Activated B cell treated with CpG ODN at 0.5 μM for 24 hours (primary cell): Measurements from ENCODE around the gene TMEM134. TPM values are rescaled to one million over a fixed set of nuclear protein-coding genes. Genes with fewer than 3 reads are reported as not detected.

Experiments used
- ATAC-seq: fragments of 200-7000 bp; cut with Tn5 transposase; one replicate; pipeline ENCODE4 v1.10.0; 2021; ENCODE audit warnings: low read depth, mild to moderate bottlenecking, moderate library complexity
- CTCF ChIA-PET: fragments of 350-600 bp; sonication (Branson Sonifier 250); formaldehyde crosslinking; loops from one replicate; lab custom pipeline; 2021; ENCODE audit warnings: antibody characterized with exemption; lab: Charles Lee
- POLR2A ChIA-PET: fragments of 350-600 bp; sonication (Branson Sonifier 250); formaldehyde crosslinking; loops from one replicate; lab custom pipeline; 2021; ENCODE audit warnings: antibody characterized with exemption; lab: Charles Lee
- DNase-seq: peaks from one replicate; pipeline ENCODE4 v3.0.0; 2022
- H3K27ac Mint-ChIP-seq: one replicate; pipeline ENCODE4 v1.8.0; 2020; ENCODE audit warnings: mixed read lengths
- H3K27me3 Mint-ChIP-seq: one replicate; pipeline ENCODE4 v1.8.0; 2021; ENCODE audit warnings: mixed read lengths
- H3K36me3 Mint-ChIP-seq: one replicate; pipeline ENCODE4 v1.8.0; 2021; ENCODE audit warnings: low read depth, mixed read lengths
- H3K4me1 Mint-ChIP-seq: one replicate; pipeline ENCODE4 v1.8.0; 2021; ENCODE audit warnings: mixed read lengths
- H3K4me3 Mint-ChIP-seq: one replicate; pipeline ENCODE4 v1.8.0; 2020; ENCODE audit warnings: mild to moderate bottlenecking, mixed read lengths
- H3K9me3 Mint-ChIP-seq: one replicate; pipeline ENCODE4 v1.8.0; 2020; ENCODE audit warnings: mixed read lengths
- CTCF ChIP-seq: fragments of 200-600 bp; IDR thresholded peaks from one replicate; pipeline ENCODE4 v1.8.0; 2022; ENCODE audit warnings: antibody characterized with exemption, mild to moderate bottlenecking
- intact Hi-C: fragments of 100-400 bp; cut with micrococcal nuclease; formaldehyde crosslinking; loops from one replicate; pipeline ENCODE4 v1.15.1; 2024
- total RNA-seq: library from RNA; stranded (reverse); gene quantifications from 2 replicates; pipeline ENCODE4 v1.2.3, GENCODE V29; 2022

The TMEM134 gene
- total RNA-seq, 1 donor from 2014 or later = 83.5 TPM

- Mint-ChIP-seq H3K27ac (peak overlapping the region; percentile 18), H3K36me3 (peaks cover 52% of the 10 kb centered on the region), H3K4me3 (peak overlapping the region; percentile 73), H3K4me1 (peaks cover 43% of the 10 kb centered on the region), H3K27me3 (no peaks in the 10 kb centered on the region), H3K9me3 (no peaks in the 10 kb centered on the region)
- POLR2A ChIA-PET = interaction anchor here (0.6 to 1.8 kb wide), 5 partner anchors 18 to 708 kb away, joined by 3 to 8 read pairs (median 6); partner anchors contain the start of genes AIP, PTPRCAP and TBC1D10C
- TF ChIP-seq CTCF = no peak
- no peak for ATAC-seq
- intact Hi-C loops = no loop called here
- no peak for DNase-seq
- CTCF ChIA-PET = no interaction called here
Measured at GRCh38 chr11:67503119-67504004, 34.3 kb upstream of the TMEM134 start.

DNA sequence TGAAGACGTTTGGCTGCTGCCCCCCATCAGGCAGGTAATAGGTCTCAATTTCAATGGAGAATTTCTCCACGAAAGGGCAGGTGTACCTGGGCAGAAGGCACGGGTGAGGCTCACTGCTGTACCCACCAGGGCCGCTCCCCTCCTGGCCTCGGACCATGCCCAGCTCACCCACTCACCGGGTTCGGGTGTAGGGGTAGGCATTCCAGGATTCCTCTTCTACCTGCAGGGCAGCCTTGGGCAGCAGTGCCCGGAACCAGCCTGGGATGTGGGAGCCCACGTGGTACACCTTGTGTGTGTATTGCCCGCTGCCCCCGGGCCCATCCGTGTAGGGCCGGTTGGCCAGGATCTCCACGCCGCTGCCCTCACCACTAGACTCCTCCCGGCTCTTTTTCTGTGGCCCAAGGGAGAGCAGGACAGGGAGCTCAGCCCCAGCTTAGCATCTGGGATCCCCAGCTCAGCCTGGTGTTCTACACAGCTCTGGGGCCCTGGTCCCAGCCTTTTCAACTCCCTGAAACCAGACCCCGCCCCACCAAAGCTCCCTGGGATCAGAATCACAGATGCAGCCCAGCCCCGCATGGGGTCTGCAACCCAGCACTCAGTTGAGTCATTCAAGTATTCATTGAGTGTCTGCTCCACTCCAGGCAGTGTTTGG lies 33.4 kb upstream of the TMEM134 start:
- ATAC-seq = no peak
- CTCF ChIA-PET = no interaction called here
- no peak for DNase-seq
- Mint-ChIP-seq H3K4me3 (peak overlapping the region; percentile 73), H3K9me3 (no peaks in the 10 kb centered on the region), H3K27me3 (no peaks in the 10 kb centered on the region), H3K36me3 (peaks cover 61% of the 10 kb centered on the region), H3K4me1 (peaks cover 40% of the 10 kb centered on the region), H3K27ac (no peak overlapping the region)
- POLR2A ChIA-PET = interaction anchor here (0.6 to 1.8 kb wide), 5 partner anchors 16 to 707 kb away, joined by 3 to 8 read pairs (median 3); partner anchors contain the start of genes AIP and PTPRCAP
- intact Hi-C loops = no loop called here
- no peak for TF ChIP-seq CTCF

DNA sequence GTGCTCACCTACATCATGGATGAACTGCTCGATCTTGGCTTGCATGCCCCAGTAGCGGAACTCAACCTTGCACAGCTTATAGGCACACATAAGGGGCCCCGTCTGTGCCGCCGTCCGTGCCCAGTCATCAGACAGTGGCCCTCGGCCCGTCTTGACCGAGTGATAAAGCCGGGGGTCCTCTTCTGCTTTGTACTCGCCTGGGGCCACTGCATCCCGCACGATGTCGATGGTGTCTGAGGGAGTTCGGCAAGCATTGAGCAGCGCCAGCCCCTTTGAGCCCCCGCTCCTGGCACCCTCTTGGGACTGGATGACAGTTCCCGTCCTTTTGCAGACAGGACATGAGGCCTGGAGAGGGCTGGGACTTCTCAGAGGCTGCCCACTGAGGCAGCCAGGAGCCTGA lies 32.8 kb upstream of the TMEM134 start:
- H3K27me3 Mint-ChIP-seq = no peaks in the 10 kb centered on the region
- CTCF ChIA-PET = no interaction called here
- no peak for TF ChIP-seq CTCF
- POLR2A ChIA-PET = interaction anchor here (1.0 to 1.8 kb wide), 2 partner anchors 16 to 65 kb away, joined by 3 to 8 read pairs; partner anchors contain the start of gene PTPRCAP
- ATAC-seq (no peak), DNase-seq (no peak)
- no peaks in the 10 kb centered on the region for H3K9me3 Mint-ChIP-seq
- no peak overlapping the region for H3K4me3 Mint-ChIP-seq
- intact Hi-C loops = no loop called here
- peaks cover 34% of the 10 kb centered on the region for H3K4me1 Mint-ChIP-seq
- H3K36me3 Mint-ChIP-seq = peaks cover 62% of the 10 kb centered on the region
- no peak overlapping the region for H3K27ac Mint-ChIP-seq

DNA sequence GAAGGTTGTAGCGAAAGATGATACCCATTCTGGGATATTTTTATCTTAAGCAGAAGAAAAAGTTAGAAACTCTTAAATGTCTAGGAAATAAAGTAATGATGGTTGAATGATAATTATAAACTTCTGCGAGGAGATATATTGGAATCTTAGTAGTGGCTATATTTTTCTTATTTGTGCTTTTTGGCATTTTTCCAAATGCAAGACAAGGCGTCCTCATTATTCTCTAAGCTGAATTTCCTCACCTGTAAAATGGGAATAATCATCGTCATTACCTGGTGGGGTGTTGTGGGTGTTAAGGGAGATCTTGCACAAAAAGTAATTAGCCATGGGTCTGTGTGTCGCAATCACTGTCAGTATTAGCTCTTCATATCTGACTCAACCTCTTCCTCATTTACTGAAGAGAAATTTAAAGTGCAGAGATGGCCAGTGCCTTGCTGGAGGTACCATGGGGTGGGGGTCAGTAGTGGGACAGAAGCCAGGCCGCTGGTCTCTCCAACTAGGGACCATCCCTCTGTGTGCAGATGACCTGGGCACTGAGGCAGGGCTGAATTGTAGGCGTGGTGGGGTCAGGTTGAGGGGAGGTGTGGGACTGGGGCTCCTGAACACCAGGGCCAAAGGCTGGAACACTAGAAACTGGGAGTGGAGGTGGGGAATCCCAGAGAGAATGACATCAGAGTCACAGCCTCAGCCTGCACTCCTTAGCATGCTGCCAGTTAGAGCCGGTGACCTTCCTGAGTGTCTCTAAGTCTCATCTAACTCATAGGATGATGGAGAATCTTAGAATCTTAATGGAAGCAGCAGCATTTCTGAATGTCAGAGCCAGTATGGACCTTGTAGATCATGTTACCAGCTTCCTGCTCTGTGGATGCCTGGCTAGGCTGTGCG lies 32.0 kb upstream of the TMEM134 start:
- ATAC-seq (no peak), DNase-seq (no peak)
- no peak overlapping the region for H3K4me3 Mint-ChIP-seq
- intact Hi-C loops = no loop called here
- no peaks in the 10 kb centered on the region for H3K27me3 Mint-ChIP-seq
- no peak for TF ChIP-seq CTCF
- no peak overlapping the region for H3K27ac Mint-ChIP-seq
- H3K36me3 Mint-ChIP-seq = peaks cover 64% of the 10 kb centered on the region
- H3K4me1 Mint-ChIP-seq = peaks cover 26% of the 10 kb centered on the region
- H3K9me3 Mint-ChIP-seq = no peaks in the 10 kb centered on the region
- ChIA-PET CTCF (no interaction called here), POLR2A (interaction anchor here (1.0 to 1.8 kb wide), 2 partner anchors 15 to 64 kb away, joined by 3 to 8 read pairs; partner anchors contain the start of gene PTPRCAP)
